ENCODE measurements around the gene FCAMR.

FCAMR gene

GRCh38 chr1:206970446-206970845, at the start of gene FCAMR:
TSS of gene FCAMR (minus strand) at chr1:206970460. CDS start at chr1:206970125, 335 bp downstream.
- Mint-ChIP-seq H3K27ac (no peak within 1 kb of the TSS), H3K9me3 (no peaks in the 10 kb centered on the region), H3K4me3 (no peak within 1 kb of the TSS), H3K27me3 (no peaks in the 10 kb centered on the region), H3K36me3 (ENCODE audit: low read depth) (no peaks in the 10 kb centered on the region), H3K4me1 (peaks cover 19% of the 10 kb centered on the region)
- DNase-seq (no peak), ATAC-seq (no peak)

GRCh38 chr1:207019661-207020060, 49.4 kb upstream of the FCAMR start:
- H3K9me3 Mint-ChIP-seq = no peaks in the 10 kb centered on the region
- H3K27me3 Mint-ChIP-seq = peaks cover 2% of the 10 kb centered on the region
- DNase-seq = no peak
- no peaks in the 10 kb centered on the region for H3K36me3 Mint-ChIP-seq (ENCODE audit: low read depth)
- no peak overlapping the region for H3K4me3 Mint-ChIP-seq
- no peak overlapping the region for H3K27ac Mint-ChIP-seq
- peaks cover 18% of the 10 kb centered on the region for H3K4me1 Mint-ChIP-seq
- ATAC-seq = no peak

- Mint-ChIP-seq H3K4me3 (no peak overlapping the region), H3K9me3 (no peaks in the 10 kb centered on the region), H3K27me3 (peaks cover 7% of the 10 kb centered on the region), H3K4me1 (peaks cover 13% of the 10 kb centered on the region), H3K27ac (no peak overlapping the region), H3K36me3 (ENCODE audit: low read depth) (no peaks in the 10 kb centered on the region)
- no peak for ATAC-seq
- DNase-seq = no peak
These were observed 48.9 kb upstream of the FCAMR start for GRCh38 chr1:207019161-207019560.

GRCh38 chr1:207018707-207019106, 48.4 kb upstream of the FCAMR start:
- peaks cover 7% of the 10 kb centered on the region for H3K27me3 Mint-ChIP-seq
- ATAC-seq (no peak), DNase-seq (no peak)
- no peak overlapping the region for H3K27ac Mint-ChIP-seq
- H3K4me3 Mint-ChIP-seq = no peak overlapping the region
- peaks cover 9% of the 10 kb centered on the region for H3K4me1 Mint-ChIP-seq
- H3K36me3 Mint-ChIP-seq (ENCODE audit: low read depth) = no peaks in the 10 kb centered on the region
- H3K9me3 Mint-ChIP-seq = no peaks in the 10 kb centered on the region

- DNase-seq (no peak), ATAC-seq (no peak)
- H3K27ac Mint-ChIP-seq = no peak overlapping the region
- H3K4me1 Mint-ChIP-seq = peaks cover 6% of the 10 kb centered on the region
- H3K9me3 Mint-ChIP-seq = no peaks in the 10 kb centered on the region
- H3K27me3 Mint-ChIP-seq = peaks cover 8% of the 10 kb centered on the region
- no peak overlapping the region for H3K4me3 Mint-ChIP-seq
- H3K36me3 Mint-ChIP-seq (ENCODE audit: low read depth) = no peaks in the 10 kb centered on the region
These were observed 47.6 kb upstream of the FCAMR start for GRCh38 chr1:207017615-207018559.

- Mint-ChIP-seq H3K9me3 (no peaks in the 10 kb centered on the region), H3K36me3 (ENCODE audit: low read depth) (no peaks in the 10 kb centered on the region), H3K27ac (no peak overlapping the region), H3K4me1 (peaks cover 4% of the 10 kb centered on the region), H3K27me3 (peaks cover 12% of the 10 kb centered on the region), H3K4me3 (no peak overlapping the region)
- ATAC-seq (no peak), DNase-seq (no peak)
These were observed 45.5 kb upstream of the FCAMR start for GRCh38 chr1:207015791-207016190.

- Mint-ChIP-seq H3K36me3 (ENCODE audit: low read depth) (no peaks in the 10 kb centered on the region), H3K4me1 (peaks cover 3% of the 10 kb centered on the region), H3K4me3 (no peak overlapping the region), H3K27ac (no peak overlapping the region), H3K9me3 (no peaks in the 10 kb centered on the region), H3K27me3 (peaks cover 12% of the 10 kb centered on the region)
- DNase-seq (no peak), ATAC-seq (no peak)
These were observed 44.5 kb upstream of the FCAMR start for GRCh38 chr1:207014728-207015127.

- H3K9me3 Mint-ChIP-seq = no peaks in the 10 kb centered on the region
- H3K4me3 Mint-ChIP-seq = no peak overlapping the region
- peaks cover 10% of the 10 kb centered on the region for H3K27me3 Mint-ChIP-seq
- H3K27ac Mint-ChIP-seq = no peak overlapping the region
- peaks cover 3% of the 10 kb centered on the region for H3K4me1 Mint-ChIP-seq
- DNase-seq (no peak), ATAC-seq (no peak)
- H3K36me3 Mint-ChIP-seq (ENCODE audit: low read depth) = no peaks in the 10 kb centered on the region
These were observed 43.2 kb upstream of the FCAMR start for GRCh38 chr1:207013321-207014085.

GRCh38 chr1:207010726-207011125, 40.5 kb upstream of the FCAMR start:
- H3K27ac Mint-ChIP-seq = no peak overlapping the region
- H3K36me3 Mint-ChIP-seq (ENCODE audit: low read depth) = no peaks in the 10 kb centered on the region
- no peaks in the 10 kb centered on the region for H3K4me1 Mint-ChIP-seq
- no peak overlapping the region for H3K4me3 Mint-ChIP-seq
- H3K27me3 Mint-ChIP-seq = peaks cover 12% of the 10 kb centered on the region
- no peaks in the 10 kb centered on the region for H3K9me3 Mint-ChIP-seq
- DNase-seq (no peak), ATAC-seq (no peak)

- Mint-ChIP-seq H3K4me1 (no peaks in the 10 kb centered on the region), H3K4me3 (no peak overlapping the region), H3K9me3 (no peaks in the 10 kb centered on the region), H3K36me3 (ENCODE audit: low read depth) (no peaks in the 10 kb centered on the region), H3K27me3 (peaks cover 16% of the 10 kb centered on the region), H3K27ac (no peak overlapping the region)
- ATAC-seq (no peak), DNase-seq (no peak)
These were observed 39.7 kb upstream of the FCAMR start for GRCh38 chr1:207009945-207010344.

- Mint-ChIP-seq H3K36me3 (ENCODE audit: low read depth) (no peaks in the 10 kb centered on the region), H3K27ac (no peak overlapping the region), H3K9me3 (no peaks in the 10 kb centered on the region), H3K4me1 (no peaks in the 10 kb centered on the region), H3K27me3 (peaks cover 13% of the 10 kb centered on the region), H3K4me3 (no peak overlapping the region)
- ATAC-seq (no peak), DNase-seq (no peak)
These were observed 39.1 kb upstream of the FCAMR start for GRCh38 chr1:207009182-207009850.

- Mint-ChIP-seq H3K27ac (no peak overlapping the region), H3K27me3 (peaks cover 10% of the 10 kb centered on the region), H3K36me3 (ENCODE audit: low read depth) (no peaks in the 10 kb centered on the region), H3K9me3 (no peaks in the 10 kb centered on the region), H3K4me1 (no peaks in the 10 kb centered on the region), H3K4me3 (no peak overlapping the region)
- no peak for ATAC-seq
- no peak for DNase-seq
These were observed 37.2 kb upstream of the FCAMR start for GRCh38 chr1:207007352-207008033.

GRCh38 chr1:207006914-207007313, 36.7 kb upstream of the FCAMR start:
- no peak for ATAC-seq
- peaks cover 10% of the 10 kb centered on the region for H3K27me3 Mint-ChIP-seq
- no peak overlapping the region for H3K27ac Mint-ChIP-seq
- no peaks in the 10 kb centered on the region for H3K36me3 Mint-ChIP-seq (ENCODE audit: low read depth)
- H3K4me1 Mint-ChIP-seq = no peaks in the 10 kb centered on the region
- DNase-seq = no peak
- no peaks in the 10 kb centered on the region for H3K9me3 Mint-ChIP-seq
- H3K4me3 Mint-ChIP-seq = no peak overlapping the region

GRCh38 chr1:207006083-207006482, 35.8 kb upstream of the FCAMR start:
- H3K36me3 Mint-ChIP-seq (ENCODE audit: low read depth) = no peaks in the 10 kb centered on the region
- H3K27me3 Mint-ChIP-seq = peaks cover 8% of the 10 kb centered on the region
- H3K4me1 Mint-ChIP-seq = no peaks in the 10 kb centered on the region
- ATAC-seq = no peak
- H3K9me3 Mint-ChIP-seq = no peaks in the 10 kb centered on the region
- H3K4me3 Mint-ChIP-seq = no peak overlapping the region
- DNase-seq = no peak
- no peak overlapping the region for H3K27ac Mint-ChIP-seq
